Fibroblast of the aortic adventitia (primary cell): ENCODE measurements around the gene THSD8. TPM values are rescaled to one million over a fixed set of nuclear protein-coding genes. Genes with fewer than 3 reads are reported as not detected.

ENCODE experiments used
- DNase-seq: peaks from one replicate; pipeline ENCODE4 v3.0.0-alpha.2; 2010; ENCODE audit warnings: low read depth
- H3K4me3 ChIP-seq: 2 replicates; pipeline ENCODE4 v1.5.1; 2011; ENCODE audit warnings: low read depth, mild to moderate bottlenecking, control low read depth, low read length, moderate library complexity
- CTCF ChIP-seq: IDR thresholded peaks from 2 replicates; pipeline ENCODE4 v1.5.1; 2011; ENCODE audit warnings: mild to moderate bottlenecking, low read length, control low read depth, inconsistent platforms; ENCODE audit not compliant: insufficient read depth
- total RNA-seq: library from RNA; depleted of rRNA; stranded (reverse); fragments of >200 nt; gene quantifications from 2 replicates; pipeline ENCODE4 v1.2.3, GENCODE V29; 2012; ENCODE audit warnings: low replicate concordance

Gene THSD8
- total RNA-seq, 1 donor: not detected

DNA sequence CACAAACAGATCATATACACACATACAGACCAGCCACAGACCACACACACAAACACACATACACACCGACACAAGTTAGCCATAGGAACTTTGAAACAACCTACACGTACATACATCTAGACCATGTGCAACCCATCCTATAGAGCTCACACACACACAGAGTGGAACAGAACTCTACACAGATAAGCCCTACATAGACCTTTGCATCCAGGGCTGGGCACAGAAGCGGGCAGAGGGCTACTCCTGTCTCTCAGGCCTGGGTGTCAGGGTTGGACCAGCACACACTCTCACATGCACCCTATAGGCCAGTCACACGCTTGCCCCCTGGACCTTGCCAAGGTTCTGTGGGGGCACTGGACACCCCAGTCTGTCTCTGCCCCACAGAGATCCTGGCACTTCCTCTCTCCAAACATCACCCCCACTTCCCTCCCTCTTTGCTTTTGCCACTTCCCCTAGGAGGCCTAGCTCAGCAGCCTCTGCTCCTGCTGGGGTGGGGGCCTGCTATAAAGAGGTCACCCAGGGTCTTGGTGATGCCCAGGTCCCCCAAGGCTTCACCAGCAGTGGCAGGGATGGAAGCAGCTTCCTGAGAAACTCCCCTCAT lies 16.3 kb upstream of the THSD8 start:
- no peak overlapping the region for H3K4me3 ChIP-seq
- DNase-seq: no peak
- no peak for TF ChIP-seq CTCF

- DNase-seq: no peak
- no peak for TF ChIP-seq CTCF
- H3K4me3 ChIP-seq: no peak overlapping the region
Measured at GRCh38 chr19:12786141-12786870, 15.6 kb upstream of the THSD8 start.

DNA sequence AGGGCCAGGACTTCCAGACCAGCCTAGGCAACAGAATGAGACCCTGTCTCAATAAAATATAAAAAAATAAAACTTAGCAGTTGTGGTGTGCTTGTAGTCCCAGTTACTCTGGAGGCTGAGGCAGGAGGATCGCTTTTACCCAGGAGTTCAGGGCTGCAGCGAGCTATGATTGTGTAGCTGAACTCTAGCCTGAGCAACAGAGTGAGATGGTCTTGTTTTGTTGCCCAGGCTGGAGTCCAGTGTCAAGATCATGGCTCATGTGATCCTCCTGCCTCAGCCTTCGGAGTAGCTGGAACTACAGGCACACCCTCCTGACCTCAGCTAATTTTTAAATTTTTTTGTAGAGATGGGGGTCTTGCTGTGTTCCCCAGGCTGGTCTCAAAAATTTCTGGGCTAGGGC lies 14.9 kb upstream of the THSD8 start:
- DNase-seq: no peak
- no peak for TF ChIP-seq CTCF
- no peak overlapping the region for H3K4me3 ChIP-seq

DNA sequence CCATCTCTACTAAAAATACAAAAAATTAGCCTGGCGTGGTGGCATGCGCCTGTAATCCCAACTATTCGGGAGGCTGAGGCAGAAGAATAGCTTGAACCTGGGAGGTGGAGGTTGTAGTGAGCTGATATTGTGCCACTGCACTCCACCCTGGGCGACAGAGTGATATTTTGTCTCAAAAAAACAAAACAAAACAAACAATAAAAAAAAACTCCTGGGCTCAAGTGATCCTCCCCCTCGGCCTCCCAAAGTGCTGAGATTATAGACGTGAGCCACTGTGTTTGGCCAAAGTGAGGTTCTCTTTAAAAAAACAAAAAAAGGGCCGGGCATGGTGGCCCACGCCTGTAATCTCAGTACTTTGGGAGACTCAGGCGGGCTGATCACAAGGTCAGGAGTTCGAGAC lies 14.4 kb upstream of the THSD8 start:
- no peak for TF ChIP-seq CTCF
- DNase-seq: no peak
- no peak overlapping the region for H3K4me3 ChIP-seq

- H3K4me3 ChIP-seq: no peak overlapping the region
- peak; percentile 52 for DNase-seq
- no peak for TF ChIP-seq CTCF
Measured at GRCh38 chr19:12788042-12788681, 13.7 kb upstream of the THSD8 start.

DNA sequence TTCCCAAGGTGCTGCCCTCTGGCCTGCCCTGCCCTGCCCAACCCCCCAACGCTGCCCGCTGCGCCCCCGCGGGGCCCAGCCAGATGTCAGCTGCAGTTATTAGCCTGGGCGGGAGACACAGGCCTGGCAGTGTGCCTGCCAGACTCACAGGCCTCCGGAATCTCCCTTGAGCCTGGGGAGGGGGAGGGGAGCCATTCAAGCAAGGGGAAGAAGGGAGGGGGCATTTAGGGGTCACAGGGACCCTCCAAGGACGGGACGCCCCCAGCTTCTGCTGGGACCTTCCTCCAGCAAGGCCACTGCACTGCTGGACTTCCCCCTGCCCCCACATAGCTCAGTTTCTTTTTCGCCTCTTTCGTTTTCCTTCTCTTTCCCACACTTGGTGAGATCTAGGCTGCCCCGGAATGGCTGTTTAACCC lies 13.2 kb upstream of the THSD8 start:
- DNase-seq: peak; percentile 75
- TF ChIP-seq CTCF: no peak
- H3K4me3 ChIP-seq: peak overlapping the region; percentile 57
